ENCODE data around the gene RNF222.

DNA sequence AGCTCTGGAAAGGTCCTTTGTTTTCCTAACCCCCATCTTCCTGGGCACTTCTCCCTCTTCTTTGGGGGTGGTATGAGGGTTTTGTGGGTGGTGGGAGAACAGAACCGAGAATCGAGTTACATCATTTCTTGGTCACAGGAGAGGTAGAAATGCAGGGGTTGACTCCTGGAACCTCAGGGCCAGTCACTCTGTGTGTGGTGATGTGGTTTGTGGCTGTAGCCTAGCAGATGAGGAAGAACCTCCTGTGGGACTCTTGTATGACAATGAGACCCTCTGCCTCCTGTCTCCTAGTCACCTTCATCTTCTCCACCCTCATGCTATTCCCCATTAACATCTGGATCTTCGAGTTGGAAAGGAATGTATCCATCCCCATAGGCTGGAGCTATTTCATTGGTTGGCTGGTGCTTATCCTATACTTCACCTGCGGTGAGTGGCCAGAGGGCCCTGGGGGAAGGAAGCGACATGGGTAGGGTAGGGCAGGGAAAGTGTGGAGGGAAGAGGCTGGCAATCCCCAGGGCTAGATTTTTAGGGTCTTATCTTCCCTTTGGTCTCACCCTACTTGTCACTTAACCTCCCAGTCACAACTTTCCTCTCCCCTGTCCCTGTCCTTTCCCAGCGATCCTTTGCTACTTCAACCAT lies 52.5 kb downstream of the RNF222 start:
- TF ChIP-seq, protein P1, sequence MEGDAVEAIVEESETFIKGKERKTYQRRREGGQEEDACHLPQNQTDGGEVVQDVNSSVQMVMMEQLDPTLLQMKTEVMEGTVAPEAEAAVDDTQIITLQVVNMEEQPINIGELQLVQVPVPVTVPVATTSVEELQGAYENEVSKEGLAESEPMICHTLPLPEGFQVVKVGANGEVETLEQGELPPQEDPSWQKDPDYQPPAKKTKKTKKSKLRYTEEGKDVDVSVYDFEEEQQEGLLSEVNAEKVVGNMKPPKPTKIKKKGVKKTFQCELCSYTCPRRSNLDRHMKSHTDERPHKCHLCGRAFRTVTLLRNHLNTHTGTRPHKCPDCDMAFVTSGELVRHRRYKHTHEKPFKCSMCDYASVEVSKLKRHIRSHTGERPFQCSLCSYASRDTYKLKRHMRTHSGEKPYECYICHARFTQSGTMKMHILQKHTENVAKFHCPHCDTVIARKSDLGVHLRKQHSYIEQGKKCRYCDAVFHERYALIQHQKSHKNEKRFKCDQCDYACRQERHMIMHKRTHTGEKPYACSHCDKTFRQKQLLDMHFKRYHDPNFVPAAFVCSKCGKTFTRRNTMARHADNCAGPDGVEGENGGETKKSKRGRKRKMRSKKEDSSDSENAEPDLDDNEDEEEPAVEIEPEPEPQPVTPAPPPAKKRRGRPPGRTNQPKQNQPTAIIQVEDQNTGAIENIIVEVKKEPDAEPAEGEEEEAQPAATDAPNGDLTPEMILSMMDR (IDR thresholded peaks at IDR 0.05): no peak
- TF ChIP-seq SMC3 (IDR thresholded peaks at IDR 0.05; ENCODE audit: low read depth, low read length): no peak

Measured in SK-N-SH (cell line).